ENCODE results near the gene MVB12B.
A peak's percentile ranks its signal among the peaks of the same experiment; 100 is the strongest.

The MVB12B gene

GRCh38 chr9:126497660-126498275, 171.1 kb downstream of the MVB12B start:
- no peak for DNase-seq

GRCh38 chr9:126498331-126498730, 171.7 kb downstream of the MVB12B start:
- DNase-seq = no peak

- peak in 1 of 2 donors; percentile 44 for DNase-seq
Measured at GRCh38 chr9:126499005-126499910, 172.6 kb downstream of the MVB12B start.

- DNase-seq = no peak
Measured at GRCh38 chr9:126499911-126500599, 173.4 kb downstream of the MVB12B start.

- DNase-seq = peak; percentile 63 to 71
Measured at GRCh38 chr9:126500600-126501382, 174.2 kb downstream of the MVB12B start.

GRCh38 chr9:126501383-126502331, 175.0 kb downstream of the MVB12B start:
- DNase-seq = no peak

- no peak for DNase-seq
Measured at GRCh38 chr9:126502417-126503332, 176.0 kb downstream of the MVB12B start.

GRCh38 chr9:126503333-126504085, 176.9 kb downstream of the MVB12B start:
- no peak for DNase-seq

GRCh38 chr9:126504086-126504976, 177.7 kb downstream of the MVB12B start:
- no peak for DNase-seq

GRCh38 chr9:126504977-126505455, 178.4 kb downstream of the MVB12B start:
- DNase-seq = no peak

- DNase-seq = no peak
Measured at GRCh38 chr9:126505697-126506346, 179.2 kb downstream of the MVB12B start.

GRCh38 chr9:126506361-126507317, 180.0 kb downstream of the MVB12B start:
- no peak for DNase-seq

GRCh38 chr9:126507318-126508109, 180.9 kb downstream of the MVB12B start:
- no peak for DNase-seq

- DNase-seq = no peak
Measured at GRCh38 chr9:126508171-126508591, 181.6 kb downstream of the MVB12B start.

- DNase-seq = no peak
Measured at GRCh38 chr9:126508928-126509327, 182.3 kb downstream of the MVB12B start.

- no peak for DNase-seq
Measured at GRCh38 chr9:126509718-126510117, 183.1 kb downstream of the MVB12B start.

All from CD4-positive, alpha-beta T cell treated with Interleukin-4 for 1 hour (primary cell).